GM10248 (cell line): ENCODE measurements around the gene SLC43A1.

ENCODE experiments used
- CTCF ChIA-PET: fragments of 300-600 bp; sonication (Branson Sonifier 250); formaldehyde crosslinking; extraction: SDS; loops from one replicate; lab custom pipeline; 2021; ENCODE audit warnings: antibody characterized with exemption; lab: Yijun Ruan, JAX
- POLR2A ChIA-PET: fragments of 350-650 bp; sonication (Branson Sonifier 250); formaldehyde crosslinking; extraction: SDS; loops from one replicate; lab custom pipeline; 2020; ENCODE audit warnings: antibody characterized with exemption; lab: Yijun Ruan, JAX
- DNase-seq: peaks from one replicate; pipeline ENCODE4 v3.0.0; 2012; ENCODE audit errors: extremely low spot score
- CTCF ChIP-seq: IDR thresholded peaks from 2 replicates; pipeline ENCODE4 v1.5.1; 2012; ENCODE audit warnings: mild to moderate bottlenecking, low read depth; ENCODE audit errors: extremely low read depth, missing control alignments, control extremely low read depth

SLC43A1 gene

GRCh38 chr11:57500926-57501325, 14.6 kb downstream of the SLC43A1 start:
- TF ChIP-seq CTCF, result no peak
- ChIA-PET POLR2A (no interaction called here), CTCF (interaction anchor here (3.7 to 9.9 kb wide), 4 partner anchors 8 to 141 kb away, joined by 13 to 152 read pairs (median 25); no protein-coding TSS in a partner anchor)
- DNase-seq, result no peak

- ChIA-PET POLR2A (no interaction called here), CTCF (interaction anchor here (3.7 to 9.9 kb wide), 4 partner anchors 8 to 141 kb away, joined by 13 to 152 read pairs (median 25); no protein-coding TSS in a partner anchor)
- no peak for DNase-seq
- no peak for TF ChIP-seq CTCF
Measured at GRCh38 chr11:57500515-57500914, 15.0 kb downstream of the SLC43A1 start.

- POLR2A ChIA-PET, result no interaction called here
Measured at GRCh38 chr11:57499983-57500461, 15.5 kb downstream of the SLC43A1 start.

GRCh38 chr11:57499413-57499982, 16.0 kb downstream of the SLC43A1 start:
- CTCF ChIA-PET, result interaction anchor here (3.7 to 9.1 kb wide), 4 partner anchors 27 to 144 kb away, joined by 13 to 158 read pairs (median 25); partner anchors contain the start of gene YPEL4
- peak; percentile 81 for DNase-seq

More at GRCh38 chr11:57499983-57500461, 15.5 kb downstream of the SLC43A1 start:
- CTCF ChIA-PET, result interaction anchor here (3.7 to 9.9 kb wide), 4 partner anchors 7 to 141 kb away, joined by 13 to 152 read pairs (median 25); no protein-coding TSS in a partner anchor
- TF ChIP-seq CTCF, result no peak
- no peak for DNase-seq

GRCh38 chr11:57498540-57498939, 17.0 kb downstream of the SLC43A1 start:
- TF ChIP-seq CTCF, result no peak
- ChIA-PET CTCF (interaction anchor here (1.1 to 9.1 kb wide), 3 partner anchors 17 to 145 kb away, joined by 3 to 158 read pairs (median 17); partner anchors contain the start of gene YPEL4), POLR2A (no interaction called here)
- no peak for DNase-seq

More at GRCh38 chr11:57499413-57499982, 16.0 kb downstream of the SLC43A1 start:
- no peak for TF ChIP-seq CTCF
- POLR2A ChIA-PET, result no interaction called here

- no peak for TF ChIP-seq CTCF
- DNase-seq, result no peak
- POLR2A ChIA-PET, result no interaction called here
- CTCF ChIA-PET, result interaction anchor here (0.7 to 9.1 kb wide), 7 partner anchors 14 to 146 kb away, joined by 3 to 247 read pairs (median 17); partner anchors contain the start of genes SLC43A1, TIMM10 and YPEL4
Measured at GRCh38 chr11:57497303-57498247, 17.9 kb downstream of the SLC43A1 start.
